ENCODE results near the gene AGAP1.
"Not testable (repeated sequence)": the region's sequence is repeated elsewhere in the genome, so short reads cannot be mapped to it uniquely, and the experiment has no call there.

Gene AGAP1

GRCh38 chr2:235747786-235748091 lies 253.9 kb downstream of the AGAP1 start:
- DNase-seq: no peak

GRCh38 chr2:235749121-235749770 lies 255.4 kb downstream of the AGAP1 start:
- DNase-seq: no peak

- no peak for DNase-seq
These were observed 255.9 kb downstream of the AGAP1 start for GRCh38 chr2:235749771-235750160.

- no peak for DNase-seq
These were observed 259.0 kb downstream of the AGAP1 start for GRCh38 chr2:235752846-235753245.

- no peak for DNase-seq
These were observed 260.7 kb downstream of the AGAP1 start for GRCh38 chr2:235754357-235755207.

GRCh38 chr2:235756491-235756890 lies 262.6 kb downstream of the AGAP1 start:
- DNase-seq: no peak

- DNase-seq: no peak
These were observed 263.4 kb downstream of the AGAP1 start for GRCh38 chr2:235757212-235757611.

GRCh38 chr2:235757640-235758039 lies 263.8 kb downstream of the AGAP1 start:
- DNase-seq: no peak

GRCh38 chr2:235762832-235763598 lies 269.2 kb downstream of the AGAP1 start:
- no peak for DNase-seq

GRCh38 chr2:235763816-235764215 lies 270.0 kb downstream of the AGAP1 start:
- no peak for DNase-seq

- not testable (repeated sequence) for DNase-seq
These were observed 270.6 kb downstream of the AGAP1 start for GRCh38 chr2:235764478-235764877.

GRCh38 chr2:235765181-235765820 lies 271.5 kb downstream of the AGAP1 start:
- DNase-seq: no peak

GRCh38 chr2:235766278-235766677 lies 272.4 kb downstream of the AGAP1 start:
- DNase-seq: peak; percentile 6

GRCh38 chr2:235768606-235769005 lies 274.8 kb downstream of the AGAP1 start:
- no peak for DNase-seq

GRCh38 chr2:235769046-235769445 lies 275.2 kb downstream of the AGAP1 start:
- no peak for DNase-seq

- DNase-seq: no peak
These were observed 277.3 kb downstream of the AGAP1 start for GRCh38 chr2:235770909-235771820.

- DNase-seq: no peak
These were observed 279.5 kb downstream of the AGAP1 start for GRCh38 chr2:235773188-235773928.

GRCh38 chr2:235774153-235774870 lies 280.5 kb downstream of the AGAP1 start:
- no peak for DNase-seq

- no peak for DNase-seq
These were observed 282.7 kb downstream of the AGAP1 start for GRCh38 chr2:235776531-235776930.

- DNase-seq: peak; percentile 17
These were observed 285.6 kb downstream of the AGAP1 start for GRCh38 chr2:235779444-235779896.

GRCh38 chr2:235780401-235780800 lies 286.6 kb downstream of the AGAP1 start:
- DNase-seq: no peak
